ENCODE measurements around the gene IRF7. TPM values are rescaled to one million over a fixed set of nuclear protein-coding genes. Genes with fewer than 3 reads are reported as not detected.
A peak's percentile ranks its signal among the peaks of the same experiment; 100 is the strongest.
"Not testable (repeated sequence)": the region's sequence is repeated elsewhere in the genome, so short reads cannot be mapped to it uniquely, and the experiment has no call there.

Gene IRF7
- total and polyA plus RNA-seq, 8 donors, result 9.8 to 50.4 (median 14.3) TPM

DNA sequence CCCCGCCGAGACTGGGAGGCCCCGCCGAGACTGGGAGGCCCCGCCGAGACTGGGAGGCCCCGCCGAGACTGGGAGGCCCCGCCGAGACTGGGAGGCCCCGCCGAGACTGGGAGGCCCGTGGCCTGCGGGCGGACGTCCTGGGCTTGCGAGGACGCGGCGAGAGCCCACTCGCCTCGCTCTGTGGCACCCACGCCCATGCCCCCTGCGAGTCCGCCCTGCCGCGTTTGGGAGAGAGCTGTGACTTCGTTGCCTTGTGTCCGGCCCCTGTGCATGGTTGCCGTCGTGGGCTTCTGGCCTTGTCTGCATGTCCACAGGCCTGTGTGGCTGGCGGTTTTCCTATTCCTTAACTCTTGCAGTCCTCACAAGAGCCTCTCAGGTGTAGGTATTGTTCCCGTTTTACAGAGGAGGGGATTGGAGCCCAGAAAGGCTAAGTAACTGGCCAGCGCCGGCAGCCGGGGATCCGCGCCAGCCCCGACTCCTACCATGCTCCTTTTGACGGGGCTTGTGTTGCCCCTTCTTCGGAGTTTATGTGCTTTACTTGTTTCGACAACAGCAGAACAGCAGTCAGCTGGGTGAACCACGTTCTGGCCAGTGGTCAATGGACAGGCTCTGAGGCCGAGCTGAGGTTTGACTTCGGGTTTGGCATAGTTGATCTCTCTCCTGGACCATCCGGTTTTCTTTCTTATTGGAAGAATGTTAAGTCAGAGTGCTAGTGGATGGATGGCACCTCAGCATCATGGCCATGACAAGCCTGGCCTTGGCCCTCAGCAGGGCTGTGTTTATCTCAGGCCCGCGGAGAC is 38.7 kb downstream of the IRF7 start:
- peaks cover 25 to 66% of the 10 kb centered on the region in 2 donors for H3K4me1 ChIP-seq

DNA sequence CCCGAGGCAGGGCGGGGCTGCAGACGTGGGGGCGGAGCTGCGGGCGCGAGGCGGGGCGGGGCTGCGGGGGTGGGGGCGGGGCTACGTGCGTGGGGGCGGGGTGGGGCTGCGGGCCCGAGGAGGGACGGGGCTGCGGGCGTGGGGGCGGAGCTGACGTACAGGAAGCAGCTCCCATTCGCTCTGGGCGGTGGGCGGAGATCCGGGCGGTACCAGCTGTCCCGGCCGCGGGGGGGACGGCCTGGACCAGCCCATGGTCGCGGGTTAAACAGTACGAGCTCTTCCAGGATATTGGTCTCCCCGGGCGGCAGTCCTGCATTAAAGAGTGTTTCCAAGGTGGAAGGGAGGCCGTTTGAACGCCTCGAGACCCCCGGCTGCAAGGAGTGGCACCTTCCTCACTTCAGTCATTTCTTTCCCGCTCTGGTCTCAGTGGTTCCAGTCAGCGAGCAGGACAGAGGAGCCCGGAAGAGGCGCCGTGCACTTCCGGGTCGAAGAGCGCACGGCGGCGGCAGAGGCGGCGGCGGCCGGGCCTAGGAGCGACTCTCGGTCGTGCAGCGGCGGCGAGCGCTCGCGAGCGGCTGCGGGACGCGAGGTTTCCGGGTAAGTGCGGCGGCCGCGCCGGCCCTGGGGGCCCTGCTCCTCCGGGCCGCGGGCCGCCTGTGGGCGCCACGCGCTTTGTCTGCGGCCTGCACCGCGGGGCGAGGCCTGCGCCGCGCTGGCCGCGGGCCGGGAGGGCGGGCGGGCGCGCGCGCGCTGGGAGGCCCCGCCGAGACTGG is 39.6 kb downstream of the IRF7 start, which contains the start of gene PHRF1:
PHRF1 (plus strand) TSS at position 475 of the 773 bp plus-strand sequence. CDS start 5,043 bp downstream, outside the sequence.
- ATAC-seq (peak; percentile 90), DNase-seq (peak; percentile 94 to 98 (median 96))
- Histone ChIP-seq H3K4me3 (peak within 1 kb of the TSS; percentile 76), H3K27ac (peak within 1 kb of the TSS; percentile 87 to 95), H3K4me1 (peaks cover 25 to 66% of the 10 kb centered on the region in 2 donors), H3K9me3 (no peaks in the 10 kb centered on the region), H3K27me3 (peaks cover 4 to 22% of the 10 kb centered on the region in 2 donors), H3K36me3 (no peaks in the 10 kb centered on the region)
- TF ChIP-seq, protein P1, sequence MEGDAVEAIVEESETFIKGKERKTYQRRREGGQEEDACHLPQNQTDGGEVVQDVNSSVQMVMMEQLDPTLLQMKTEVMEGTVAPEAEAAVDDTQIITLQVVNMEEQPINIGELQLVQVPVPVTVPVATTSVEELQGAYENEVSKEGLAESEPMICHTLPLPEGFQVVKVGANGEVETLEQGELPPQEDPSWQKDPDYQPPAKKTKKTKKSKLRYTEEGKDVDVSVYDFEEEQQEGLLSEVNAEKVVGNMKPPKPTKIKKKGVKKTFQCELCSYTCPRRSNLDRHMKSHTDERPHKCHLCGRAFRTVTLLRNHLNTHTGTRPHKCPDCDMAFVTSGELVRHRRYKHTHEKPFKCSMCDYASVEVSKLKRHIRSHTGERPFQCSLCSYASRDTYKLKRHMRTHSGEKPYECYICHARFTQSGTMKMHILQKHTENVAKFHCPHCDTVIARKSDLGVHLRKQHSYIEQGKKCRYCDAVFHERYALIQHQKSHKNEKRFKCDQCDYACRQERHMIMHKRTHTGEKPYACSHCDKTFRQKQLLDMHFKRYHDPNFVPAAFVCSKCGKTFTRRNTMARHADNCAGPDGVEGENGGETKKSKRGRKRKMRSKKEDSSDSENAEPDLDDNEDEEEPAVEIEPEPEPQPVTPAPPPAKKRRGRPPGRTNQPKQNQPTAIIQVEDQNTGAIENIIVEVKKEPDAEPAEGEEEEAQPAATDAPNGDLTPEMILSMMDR (IDR thresholded peaks at IDR 0.05), result no peak
- intact Hi-C loops (cut with DNase I), result no loop called here

More for the DNA sequence above, 38.7 kb downstream of the IRF7 start:
- intact Hi-C loops (cut with DNase I), result no loop called here
- DNase-seq (peak in 1 of 4 donors; percentile 84), ATAC-seq (no peak)
- no peaks in the 10 kb centered on the region for H3K9me3 ChIP-seq
- peak overlapping the region in 1 of 2 donors; percentile 73 for H3K27ac ChIP-seq
- TF ChIP-seq, protein P1 (IDR thresholded peaks at IDR 0.05), result no peak
- peak overlapping the region; percentile 76 for H3K4me3 ChIP-seq
- peaks cover 4 to 22% of the 10 kb centered on the region in 2 donors for H3K27me3 ChIP-seq
- H3K36me3 ChIP-seq, result peaks cover 0 to 8% of the 10 kb centered on the region in 2 donors

GRCh38 chr11:575313-575995 is 40.3 kb downstream of the IRF7 start:
- TF ChIP-seq, protein P1 (IDR thresholded peaks at IDR 0.05), result no peak
- Histone ChIP-seq H3K27ac (peak overlapping the region in 1 of 2 donors; percentile 23), H3K4me1 (peaks cover 25 to 61% of the 10 kb centered on the region in 2 donors), H3K4me3 (peak overlapping the region; percentile 61 to 76), H3K36me3 (no peaks in the 10 kb centered on the region), H3K27me3 (peaks cover 4 to 22% of the 10 kb centered on the region in 2 donors), H3K9me3 (no peaks in the 10 kb centered on the region)
- DNase-seq (no peak), ATAC-seq (peak; percentile 6)
- intact Hi-C loops (cut with DNase I), result no loop called here

GRCh38 chr11:574632-575312 is 41.0 kb downstream of the IRF7 start:
- DNase-seq (no peak), ATAC-seq (peak; percentile 1)
- intact Hi-C loops (cut with DNase I), result no loop called here
- peaks cover 25 to 54% of the 10 kb centered on the region in 2 donors for H3K4me1 ChIP-seq
- no peaks in the 10 kb centered on the region for H3K36me3 ChIP-seq
- no peaks in the 10 kb centered on the region for H3K9me3 ChIP-seq
- H3K27me3 ChIP-seq, result peaks cover 4 to 22% of the 10 kb centered on the region in 2 donors
- H3K4me3 ChIP-seq, result peak overlapping the region; percentile 61 to 76
- H3K27ac ChIP-seq, result no peak overlapping the region
- TF ChIP-seq, protein P1 (IDR thresholded peaks at IDR 0.05), result no peak

- H3K36me3 ChIP-seq; H3K27ac ChIP-seq; intact Hi-C loops (cut with DNase I); DNase-seq; ATAC-seq; H3K9me3 ChIP-seq: not testable (repeated sequence)
- Histone ChIP-seq H3K4me3 (peak overlapping the region in 1 of 2 donors; percentile 6), H3K27me3 (peaks cover 4 to 27% of the 10 kb centered on the region in 2 donors), H3K4me1 (peaks cover 25 to 52% of the 10 kb centered on the region in 2 donors)
Observed at GRCh38 chr11:574031-574570, 41.6 kb downstream of the IRF7 start.
